Kidney (tissue), 14 donors: ENCODE data around the gene HNRNPF. TPM values are rescaled to one million over a fixed set of nuclear protein-coding genes. Genes with fewer than 3 reads are reported as not detected.
A peak's percentile ranks its signal among the peaks of the same experiment; 100 is the strongest.

Source experiments
- DNase-seq, 5 donors: peaks; one replicate each; pipeline ENCODE4 v3.0.0-alpha.2; 2013 to 2020
- FAIRE-seq: peaks from 2 replicates; lab custom pipeline; 2012; peaks lifted over from hg19 to GRCh38; lab: Jason Lieb, UNC
- H3K27ac ChIP-seq, 2 donors: one replicate each; pipeline ENCODE4 v1.7.0; 2013; ENCODE audit warnings: low read depth in 2 of 2, low read length in 2 of 2, inconsistent platforms in 1 of 2
- H3K27me3 ChIP-seq: one replicate; pipeline ENCODE4 v1.7.1; 2013; ENCODE audit warnings: low read length, inconsistent platforms; ENCODE audit not compliant: control insufficient read depth, insufficient read depth
- H3K36me3 ChIP-seq, 3 donors: one replicate each; pipeline versions ENCODE4 v1.7.0 to v1.7.1; 2013; ENCODE audit warnings: low read length in 3 of 3, control low read depth in 1 of 3, inconsistent platforms in 1 of 3; ENCODE audit not compliant: insufficient read depth in 3 of 3, control insufficient read depth in 2 of 3
- H3K4me1 ChIP-seq, 3 donors: one replicate each; pipeline versions ENCODE4 v1.7.0 to v1.7.1; 2013; ENCODE audit warnings: low read length in 3 of 3, inconsistent platforms in 1 of 3, low read depth in 1 of 3; ENCODE audit not compliant: control insufficient read depth in 2 of 3, insufficient read depth in 2 of 3
- H3K4me3 ChIP-seq, 3 donors: one replicate each; pipeline versions ENCODE4 v1.7.0 to v1.8.1; 2013; ENCODE audit warnings: low read length in 3 of 3, control low read depth in 1 of 3, inconsistent platforms in 1 of 3
- H3K9ac ChIP-seq, 3 donors: one replicate each; pipeline versions ENCODE4 v1.7.0 to v1.7.1; 2013; ENCODE audit warnings: low read length in 3 of 3, control low read depth in 1 of 3, inconsistent platforms in 1 of 3
- H3K9me3 ChIP-seq, 3 donors: one replicate each; pipeline versions ENCODE4 v1.7.0 to v1.7.1; 2013; ENCODE audit warnings: low read length in 3 of 3, control low read depth in 1 of 3, inconsistent platforms in 1 of 3; ENCODE audit not compliant: control insufficient read depth in 2 of 3, insufficient read depth in 1 of 3
- intact Hi-C: fragments of 100-400 bp; cut with DNase I; formaldehyde crosslinking; loops from one replicate; pipeline ENCODE4 v1.11.1; 2022
- polyA plus RNA-seq: library from polyadenylated mRNA; stranded (reverse); fragments of 350-450 nt; fragmentation: Illumina TruSeq; extraction: RNeasy Lipid Tissue Mini Kit (QIAGEN cat#74804); gene quantifications from one replicate; pipeline ENCODE4 v1.2.3, GENCODE V29; 2014; ENCODE audit warnings: low read depth, low replicate concordance; ENCODE audit not compliant: insufficient read depth
- total RNA-seq: library from RNA; stranded (reverse); fragmentation: NEBNext Ultra II Directional; extraction: Animal tissue kit (Norgen Biotek cat#: 25700); gene quantifications from one replicate; pipeline ENCODE4 v1.2.1, GENCODE V29; 2021
- TF ChIP-seq, protein P1 (sequence below): IDR thresholded peaks from 3 replicates; pipeline ENCODE4 v1.5.1; 2012; ENCODE audit warnings: mild to moderate bottlenecking, moderate library complexity, borderline replicate concordance; ENCODE audit not compliant: insufficient read depth; ENCODE audit errors: extremely low read depth
- donor health status: control.
- donor health status: control.
- donor health status: control.
- donor health status: control.
- donor health status: control.
- donor health status: DM: yes; HTN: yes; CAD: no.
- donor health status: Normal renal cell carcinoma (clear cell type).

Gene HNRNPF
- total and polyA plus RNA-seq, 2 donors from 2014 or later, result 74.0 to 190 TPM

DNA sequence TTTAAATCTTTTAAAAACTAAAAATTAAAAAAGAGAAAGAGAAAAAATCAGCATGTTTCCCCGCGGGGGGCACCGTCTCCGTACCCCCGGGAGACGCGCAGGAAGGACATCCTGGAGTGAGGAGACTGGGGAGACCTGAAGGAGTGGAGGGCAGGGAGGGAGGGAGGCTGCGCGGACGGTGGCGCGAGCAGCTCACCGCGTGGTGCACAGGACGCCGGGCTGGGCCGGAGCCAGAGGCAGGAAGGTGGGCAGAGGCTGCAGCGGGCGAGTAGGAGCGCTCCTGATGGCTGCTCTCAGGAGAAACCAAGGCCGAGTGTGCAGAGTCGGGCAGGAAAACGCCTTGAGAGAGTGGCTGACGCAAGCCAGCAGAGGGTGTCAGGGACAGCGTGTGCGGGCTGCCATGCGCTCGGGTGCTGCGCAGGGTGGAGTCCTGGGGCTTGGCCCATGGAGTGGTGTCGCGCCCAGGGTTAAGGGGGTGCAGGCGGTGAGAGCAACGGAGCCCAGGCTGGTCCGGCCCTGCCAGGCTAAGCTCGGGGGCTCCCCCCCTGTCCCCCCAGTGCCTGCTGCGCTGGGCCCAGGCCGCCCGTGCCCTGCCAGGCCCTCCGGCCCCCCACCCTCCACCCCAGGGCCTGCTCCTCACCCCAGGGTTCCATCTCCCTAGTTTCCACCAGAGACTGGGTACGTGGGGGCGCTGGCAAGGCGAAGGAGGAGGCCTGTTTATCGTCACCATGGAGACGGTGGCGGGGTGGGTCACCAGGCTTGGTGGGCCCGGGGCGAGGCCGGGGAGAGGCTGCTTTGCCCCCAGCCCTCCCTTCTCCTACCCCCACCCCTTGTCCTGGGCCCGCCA is 66.5 kb downstream of the HNRNPF start:
- Histone ChIP-seq H3K4me1 (no peaks in the 10 kb centered on the region), H3K27me3 (no peaks in the 10 kb centered on the region), H3K9ac (no peak overlapping the region), H3K9me3 (no peaks in the 10 kb centered on the region), H3K27ac (no peak overlapping the region), H3K36me3 (no peaks in the 10 kb centered on the region), H3K4me3 (no peak overlapping the region)
- FAIRE-seq (no peak), DNase-seq (peak in 1 of 5 donors; percentile 72)
- TF ChIP-seq, protein P1, sequence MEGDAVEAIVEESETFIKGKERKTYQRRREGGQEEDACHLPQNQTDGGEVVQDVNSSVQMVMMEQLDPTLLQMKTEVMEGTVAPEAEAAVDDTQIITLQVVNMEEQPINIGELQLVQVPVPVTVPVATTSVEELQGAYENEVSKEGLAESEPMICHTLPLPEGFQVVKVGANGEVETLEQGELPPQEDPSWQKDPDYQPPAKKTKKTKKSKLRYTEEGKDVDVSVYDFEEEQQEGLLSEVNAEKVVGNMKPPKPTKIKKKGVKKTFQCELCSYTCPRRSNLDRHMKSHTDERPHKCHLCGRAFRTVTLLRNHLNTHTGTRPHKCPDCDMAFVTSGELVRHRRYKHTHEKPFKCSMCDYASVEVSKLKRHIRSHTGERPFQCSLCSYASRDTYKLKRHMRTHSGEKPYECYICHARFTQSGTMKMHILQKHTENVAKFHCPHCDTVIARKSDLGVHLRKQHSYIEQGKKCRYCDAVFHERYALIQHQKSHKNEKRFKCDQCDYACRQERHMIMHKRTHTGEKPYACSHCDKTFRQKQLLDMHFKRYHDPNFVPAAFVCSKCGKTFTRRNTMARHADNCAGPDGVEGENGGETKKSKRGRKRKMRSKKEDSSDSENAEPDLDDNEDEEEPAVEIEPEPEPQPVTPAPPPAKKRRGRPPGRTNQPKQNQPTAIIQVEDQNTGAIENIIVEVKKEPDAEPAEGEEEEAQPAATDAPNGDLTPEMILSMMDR, result no peak
- intact Hi-C loops, result loop anchor here (10.0 kb wide), 1 partner anchor 48 kb away; no protein-coding TSS in a partner anchor

DNA sequence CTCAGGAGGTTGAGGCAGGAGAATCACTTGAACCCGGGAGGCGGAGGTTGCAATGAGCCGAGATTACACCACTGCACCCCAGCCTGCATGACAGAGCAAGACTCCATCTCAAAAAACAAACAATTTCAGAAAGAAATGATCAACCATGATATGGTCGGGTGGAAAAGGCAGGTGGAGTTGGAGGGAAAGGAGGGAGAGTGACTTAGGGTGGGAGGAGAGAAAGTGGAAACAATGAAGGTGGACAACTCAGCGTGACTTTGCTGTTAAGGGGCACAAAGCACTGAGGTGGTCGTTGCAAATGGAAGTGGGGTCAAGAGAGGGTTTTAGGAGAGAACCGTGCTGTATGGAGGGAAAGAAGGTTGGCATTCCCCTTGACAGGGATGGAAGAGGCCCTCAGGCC is 67.5 kb downstream of the HNRNPF start:
- intact Hi-C loops, result loop anchor here (10.0 kb wide), 1 partner anchor 47 kb away; no protein-coding TSS in a partner anchor
- Histone ChIP-seq H3K27me3 (no peaks in the 10 kb centered on the region), H3K9me3 (no peaks in the 10 kb centered on the region), H3K4me3 (no peak overlapping the region), H3K4me1 (peaks cover 0 to 6% (median 5%) of the 10 kb centered on the region in 3 donors), H3K36me3 (no peaks in the 10 kb centered on the region), H3K9ac (no peak overlapping the region), H3K27ac (no peak overlapping the region)
- FAIRE-seq (no peak), DNase-seq (no peak)
- TF ChIP-seq, protein P1, result no peak

DNA sequence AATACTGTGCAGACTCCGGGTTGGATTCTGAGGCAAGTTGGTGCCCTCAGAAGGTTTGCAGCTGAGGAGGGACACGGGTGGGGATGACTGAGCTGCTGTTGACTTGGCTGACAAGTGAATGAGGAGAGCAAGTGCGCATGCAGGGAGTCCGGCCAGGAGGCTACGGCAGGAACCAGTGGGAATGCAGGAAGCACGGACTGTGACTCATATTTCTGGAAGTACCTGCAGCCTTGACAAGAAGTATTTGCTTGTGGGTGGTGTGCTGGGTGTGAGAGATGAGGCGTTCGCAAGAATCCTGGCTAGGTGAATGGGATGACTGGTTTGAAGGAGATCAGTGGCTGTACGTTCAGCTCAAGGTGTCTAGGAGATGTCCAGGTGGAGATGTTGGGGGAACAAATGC is 68.4 kb downstream of the HNRNPF start:
- FAIRE-seq, result no peak
- intact Hi-C loops, result loop anchor here (10.0 kb wide), 1 partner anchor 46 kb away; no protein-coding TSS in a partner anchor
- TF ChIP-seq, protein P1, result no peak

More for the DNA sequence above, 68.4 kb downstream of the HNRNPF start:
- H3K27ac ChIP-seq, result no peak overlapping the region
- no peak overlapping the region for H3K4me3 ChIP-seq
- no peaks in the 10 kb centered on the region for H3K36me3 ChIP-seq
- H3K9ac ChIP-seq, result no peak overlapping the region
- peaks cover 0 to 6% (median 5%) of the 10 kb centered on the region in 3 donors for H3K4me1 ChIP-seq
- DNase-seq, result peak in 1 of 5 donors; percentile 91
- no peaks in the 10 kb centered on the region for H3K9me3 ChIP-seq
- H3K27me3 ChIP-seq, result no peaks in the 10 kb centered on the region
